ENCODE measurements around the gene XRCC2.
"Not testable (repeated sequence)": the region's sequence is repeated elsewhere in the genome, so short reads cannot be mapped to it uniquely, and the experiment has no call there.

XRCC2 gene

GRCh38 chr7:152663931-152664330 lies 12.0 kb downstream of the XRCC2 start:
- DNase-seq, result no peak

- DNase-seq, result no peak
These were observed 12.7 kb downstream of the XRCC2 start for GRCh38 chr7:152663148-152663740.

GRCh38 chr7:152661479-152661878 lies 14.5 kb downstream of the XRCC2 start:
- no peak for DNase-seq

- DNase-seq, result no peak
These were observed 15.9 kb downstream of the XRCC2 start for GRCh38 chr7:152660021-152660420.

- DNase-seq, result no peak
These were observed 21.0 kb downstream of the XRCC2 start for GRCh38 chr7:152654971-152655370.

GRCh38 chr7:152649220-152649619 lies 26.7 kb downstream of the XRCC2 start:
- no peak for DNase-seq

GRCh38 chr7:152647009-152647408 lies 28.9 kb downstream of the XRCC2 start:
- DNase-seq, result no peak

GRCh38 chr7:152646579-152646978 lies 29.4 kb downstream of the XRCC2 start:
- DNase-seq, result not testable (repeated sequence)

GRCh38 chr7:152643979-152644559 lies 31.9 kb downstream of the XRCC2 start:
- no peak for DNase-seq

GRCh38 chr7:152641384-152641783 lies 34.6 kb downstream of the XRCC2 start:
- no peak for DNase-seq

- no peak for DNase-seq
These were observed 35.1 kb downstream of the XRCC2 start for GRCh38 chr7:152640829-152641228.

GRCh38 chr7:152637920-152638580 lies 37.9 kb downstream of the XRCC2 start:
- no peak for DNase-seq

GRCh38 chr7:152637161-152637560 lies 38.8 kb downstream of the XRCC2 start:
- DNase-seq, result no peak

- DNase-seq, result no peak
These were observed 39.5 kb downstream of the XRCC2 start for GRCh38 chr7:152636441-152636840.

GRCh38 chr7:152633504-152633903 lies 42.4 kb downstream of the XRCC2 start:
- DNase-seq, result no peak

- no peak for DNase-seq
These were observed 42.9 kb downstream of the XRCC2 start for GRCh38 chr7:152633072-152633471.

- not testable (repeated sequence) for DNase-seq
These were observed 47.2 kb downstream of the XRCC2 start for GRCh38 chr7:152628772-152629171.

GRCh38 chr7:152624228-152624627 lies 51.7 kb downstream of the XRCC2 start:
- DNase-seq, result no peak

- DNase-seq, result no peak
These were observed 54.5 kb downstream of the XRCC2 start for GRCh38 chr7:152621426-152621825.

- no peak for DNase-seq
These were observed 56.8 kb downstream of the XRCC2 start for GRCh38 chr7:152619027-152619739.

GRCh38 chr7:152618427-152618826 lies 57.5 kb downstream of the XRCC2 start:
- DNase-seq, result no peak

GRCh38 chr7:152617056-152617455 lies 58.9 kb downstream of the XRCC2 start:
- no peak for DNase-seq

GRCh38 chr7:152615031-152615741 lies 60.8 kb downstream of the XRCC2 start:
- no peak for DNase-seq

All from activated effector memory CD4-positive, alpha-beta T cell treated with anti-CD3 and anti-CD28 coated beads, Interleukin-2, amount 50 U/mL, for 16 hours (primary cell).